Panc1 (cell line): ENCODE measurements around the gene KRTAP10-4. TPM values are rescaled to one million over a fixed set of nuclear protein-coding genes. Genes with fewer than 3 reads are reported as not detected.

Experiments used
- ATAC-seq: fragments of 200-7000 bp; cut with Tn5 transposase; 2 replicates; pipeline ENCODE4 v1.9.1; 2020; ENCODE audit warnings: mild to moderate bottlenecking, moderate library complexity
- BruUV-seq: library from RNA; stranded (reverse); fragments of 400-500 nt; replicated peaks from 2 replicates; lab custom pipeline; 2021; lab: Mats Ljungman, UMichigan
- CTCF ChIA-PET: fragments of 300-600 bp; sonication (Branson Sonifier 250); formaldehyde crosslinking; loops from one replicate; lab custom pipeline; 2022; ENCODE audit warnings: antibody characterized with exemption; lab: Charles Lee
- POLR2A ChIA-PET: fragments of 300-600 bp; sonication (Branson Sonifier 250); formaldehyde crosslinking; loops from one replicate; lab custom pipeline; 2022; ENCODE audit warnings: antibody characterized with exemption; lab: Charles Lee
- DNase-seq: peaks from one replicate; pipeline ENCODE4 v3.0.0-alpha.2; 2010; ENCODE audit warnings: low read depth, low spot score
- H3K27ac ChIP-seq: 2 replicates; pipeline ENCODE4 v1.5.1; 2011; ENCODE audit warnings: mild to moderate bottlenecking, low read length, inconsistent platforms
- H3K27me3 ChIP-seq: fragments of 200-500 bp; sonication (Bioruptor generic); 2 replicates; pipeline ENCODE4 v1.6.0; 2014; ENCODE audit warnings: low read length, inconsistent platforms; ENCODE audit not compliant: control insufficient read depth, insufficient read depth
- H3K36me3 ChIP-seq: fragments of 200-500 bp; sonication (Bioruptor generic); 2 replicates; pipeline ENCODE4 v1.5.1; 2014; ENCODE audit warnings: inconsistent platforms, mild to moderate bottlenecking, low read length, moderate library complexity; ENCODE audit not compliant: control insufficient read depth, insufficient read depth
- H3K4me1 ChIP-seq: 2 replicates; pipeline ENCODE4 v1.5.1; 2011; ENCODE audit warnings: inconsistent platforms, mild to moderate bottlenecking, low read length, moderate library complexity; ENCODE audit not compliant: control insufficient read depth, insufficient read depth
- H3K4me3 ChIP-seq, 2 experiments: 2 replicates each; pipeline ENCODE4 v1.5.1; 2011 to 2012; ENCODE audit warnings: low read depth in 2 of 2, low read length in 2 of 2, mild to moderate bottlenecking in 2 of 2, inconsistent platforms in 1 of 2, moderate library complexity in 1 of 2
- H3K9me3 ChIP-seq: fragments of 200-500 bp; sonication (Bioruptor generic); 2 replicates; pipeline ENCODE4 v1.5.1; 2014; ENCODE audit warnings: low read depth, mild to moderate bottlenecking, inconsistent platforms, low read length, moderate library complexity; ENCODE audit not compliant: control insufficient read depth, insufficient read depth
- POLR2AphosphoS5 ChIP-seq: IDR thresholded peaks from 2 replicates; pipeline ENCODE4 v1.6.1; 2012; ENCODE audit warnings: mild to moderate bottlenecking, low read depth, low read length, moderate library complexity
- SIN3A ChIP-seq: IDR thresholded peaks from 2 replicates; pipeline ENCODE4 v1.6.1; 2012; ENCODE audit warnings: low read depth, mild to moderate bottlenecking, low read length, moderate library complexity, borderline replicate concordance; ENCODE audit not compliant: insufficient read depth
- TCF7L2 ChIP-seq: IDR thresholded peaks from 2 replicates; pipeline ENCODE4 v1.6.1; 2011; ENCODE audit warnings: mild to moderate bottlenecking, low read depth, low read length, inconsistent platforms
- in situ Hi-C: cut with HindIII; loops from 2 replicates; pipeline ENCODE4 v1.10.0; 2016; ENCODE audit warnings: low sequenced_read_pairs, low pct_unique_long_range_greater_than_20kb
- intact Hi-C: fragments of 100-400 bp; cut with micrococcal nuclease; formaldehyde crosslinking; loops from one replicate; pipeline ENCODE4 v1.10.0; 2022; ENCODE audit not compliant: unreplicated experiment
- total RNA-seq: library from RNA; stranded (reverse); gene quantifications from one replicate; pipeline ENCODE4 v1.2.1, GENCODE V29; 2021; ENCODE audit not compliant: unreplicated experiment
- TF ChIP-seq, protein P1 (sequence below), 2 experiments: IDR thresholded peaks; 2 replicates each; pipeline ENCODE4 v1.6.1; 2011 to 2012; ENCODE audit warnings: low read depth in 2 of 2, control low read depth in 1 of 2, low read length in 1 of 2, mild to moderate bottlenecking in 1 of 2, moderate library complexity in 1 of 2; ENCODE audit not compliant: insufficient read depth in 1 of 2
- TF ChIP-seq, protein P2 (sequence below): fragments of 450-650 bp; IDR thresholded peaks from 2 replicates; pipeline ENCODE4 v1.5.1; 2017; ENCODE audit warnings: mild to moderate bottlenecking

KRTAP10-4 gene
- total RNA-seq, 1 experiment from 2014 or later, result not detected

- H3K36me3 ChIP-seq, result no peaks in the 10 kb centered on the region
- POLR2A ChIA-PET, result no interaction called here
- CTCF ChIA-PET, result no interaction called here
- intact Hi-C loops (no loop called here), in situ Hi-C loops (no loop called here)
- H3K4me1 ChIP-seq, result no peaks in the 10 kb centered on the region
- BruUV-seq, result no TSS peak
- H3K27me3 ChIP-seq, result no peaks in the 10 kb centered on the region
- no peak for TF ChIP-seq SIN3A
- TF ChIP-seq, protein P1, sequence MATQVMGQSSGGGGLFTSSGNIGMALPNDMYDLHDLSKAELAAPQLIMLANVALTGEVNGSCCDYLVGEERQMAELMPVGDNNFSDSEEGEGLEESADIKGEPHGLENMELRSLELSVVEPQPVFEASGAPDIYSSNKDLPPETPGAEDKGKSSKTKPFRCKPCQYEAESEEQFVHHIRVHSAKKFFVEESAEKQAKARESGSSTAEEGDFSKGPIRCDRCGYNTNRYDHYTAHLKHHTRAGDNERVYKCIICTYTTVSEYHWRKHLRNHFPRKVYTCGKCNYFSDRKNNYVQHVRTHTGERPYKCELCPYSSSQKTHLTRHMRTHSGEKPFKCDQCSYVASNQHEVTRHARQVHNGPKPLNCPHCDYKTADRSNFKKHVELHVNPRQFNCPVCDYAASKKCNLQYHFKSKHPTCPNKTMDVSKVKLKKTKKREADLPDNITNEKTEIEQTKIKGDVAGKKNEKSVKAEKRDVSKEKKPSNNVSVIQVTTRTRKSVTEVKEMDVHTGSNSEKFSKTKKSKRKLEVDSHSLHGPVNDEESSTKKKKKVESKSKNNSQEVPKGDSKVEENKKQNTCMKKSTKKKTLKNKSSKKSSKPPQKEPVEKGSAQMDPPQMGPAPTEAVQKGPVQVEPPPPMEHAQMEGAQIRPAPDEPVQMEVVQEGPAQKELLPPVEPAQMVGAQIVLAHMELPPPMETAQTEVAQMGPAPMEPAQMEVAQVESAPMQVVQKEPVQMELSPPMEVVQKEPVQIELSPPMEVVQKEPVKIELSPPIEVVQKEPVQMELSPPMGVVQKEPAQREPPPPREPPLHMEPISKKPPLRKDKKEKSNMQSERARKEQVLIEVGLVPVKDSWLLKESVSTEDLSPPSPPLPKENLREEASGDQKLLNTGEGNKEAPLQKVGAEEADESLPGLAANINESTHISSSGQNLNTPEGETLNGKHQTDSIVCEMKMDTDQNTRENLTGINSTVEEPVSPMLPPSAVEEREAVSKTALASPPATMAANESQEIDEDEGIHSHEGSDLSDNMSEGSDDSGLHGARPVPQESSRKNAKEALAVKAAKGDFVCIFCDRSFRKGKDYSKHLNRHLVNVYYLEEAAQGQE (IDR thresholded peaks at IDR 0.05; ENCODE audit: insufficient read depth in 1 of 2, low read depth in 2 of 2, low read length in 1 of 2), result no peak
- TF ChIP-seq, protein P2, sequence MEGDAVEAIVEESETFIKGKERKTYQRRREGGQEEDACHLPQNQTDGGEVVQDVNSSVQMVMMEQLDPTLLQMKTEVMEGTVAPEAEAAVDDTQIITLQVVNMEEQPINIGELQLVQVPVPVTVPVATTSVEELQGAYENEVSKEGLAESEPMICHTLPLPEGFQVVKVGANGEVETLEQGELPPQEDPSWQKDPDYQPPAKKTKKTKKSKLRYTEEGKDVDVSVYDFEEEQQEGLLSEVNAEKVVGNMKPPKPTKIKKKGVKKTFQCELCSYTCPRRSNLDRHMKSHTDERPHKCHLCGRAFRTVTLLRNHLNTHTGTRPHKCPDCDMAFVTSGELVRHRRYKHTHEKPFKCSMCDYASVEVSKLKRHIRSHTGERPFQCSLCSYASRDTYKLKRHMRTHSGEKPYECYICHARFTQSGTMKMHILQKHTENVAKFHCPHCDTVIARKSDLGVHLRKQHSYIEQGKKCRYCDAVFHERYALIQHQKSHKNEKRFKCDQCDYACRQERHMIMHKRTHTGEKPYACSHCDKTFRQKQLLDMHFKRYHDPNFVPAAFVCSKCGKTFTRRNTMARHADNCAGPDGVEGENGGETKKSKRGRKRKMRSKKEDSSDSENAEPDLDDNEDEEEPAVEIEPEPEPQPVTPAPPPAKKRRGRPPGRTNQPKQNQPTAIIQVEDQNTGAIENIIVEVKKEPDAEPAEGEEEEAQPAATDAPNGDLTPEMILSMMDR, result no peak
- H3K4me3 ChIP-seq, result no peak overlapping the region
- no peak for DNase-seq
- peaks cover 3% of the 10 kb centered on the region; the same call in 1 of the 2 replicates for H3K9me3 ChIP-seq
- no peak overlapping the region for H3K27ac ChIP-seq
- ATAC-seq, result no peak
Measured at GRCh38 chr21:44612669-44613229, 39.2 kb downstream of the KRTAP10-4 start.

- H3K4me3 ChIP-seq, result no peak overlapping the region
- DNase-seq, result no peak
- in situ Hi-C loops, result no loop called here
- no TSS peak for BruUV-seq
- H3K27ac ChIP-seq, result no peak overlapping the region
- H3K9me3 ChIP-seq, result peaks cover 3% of the 10 kb centered on the region; the same call in 1 of the 2 replicates
- intact Hi-C loops, result no loop called here
- CTCF ChIA-PET, result no interaction called here
- no peak for TF ChIP-seq SIN3A
- TF ChIP-seq TCF7L2, result no peak
- TF ChIP-seq, protein P2, result no peak
- TF ChIP-seq, protein P1 (IDR thresholded peaks at IDR 0.05; ENCODE audit: insufficient read depth in 1 of 2, low read depth in 2 of 2, low read length in 1 of 2), result no peak
- no peak for TF ChIP-seq POLR2AphosphoS5
- POLR2A ChIA-PET, result no interaction called here
- H3K27me3 ChIP-seq, result no peaks in the 10 kb centered on the region
- no peaks in the 10 kb centered on the region for H3K4me1 ChIP-seq
- no peak for ATAC-seq
- H3K36me3 ChIP-seq, result no peaks in the 10 kb centered on the region
Measured at GRCh38 chr21:44613386-44614155, 40.0 kb downstream of the KRTAP10-4 start.
